H1 (cell line): ENCODE measurements around the gene EFCAB6. TPM values are rescaled to one million over a fixed set of nuclear protein-coding genes. Genes with fewer than 3 reads are reported as not detected.

Experiments
- ASH2L ChIP-seq: fragments of 200-600, 300-600 bp; sonication (generic); IDR thresholded peaks from one replicate; pipeline ENCODE4 v1.7.1; 2017; ENCODE audit warnings: low read length
- BCL11A ChIP-seq, 2 experiments: IDR thresholded peaks; one replicate each; pipeline ENCODE4 v1.6.1; 2011; ENCODE audit warnings: low read depth in 2 of 2, low read length in 2 of 2, mild to moderate bottlenecking in 2 of 2
- CTBP2 ChIP-seq: IDR thresholded peaks from 2 replicates; pipeline ENCODE4 v1.7.0; 2011; ENCODE audit warnings: borderline replicate concordance, mild to moderate bottlenecking, moderate library complexity, mixed read lengths, low read length; ENCODE audit not compliant: insufficient read depth, insufficient read length
- EGR1 ChIP-seq: IDR thresholded peaks from 2 replicates; pipeline ENCODE4 v1.6.1; 2011; ENCODE audit warnings: low read depth, low read length, borderline replicate concordance
- EP300 ChIP-seq, 2 experiments: IDR thresholded peaks; 1 replicate in 1 of 2; 2 replicates in 1 of 2; pipeline ENCODE4 v1.6.1; 2011 to 2012; ENCODE audit warnings: low read depth in 2 of 2, low read length in 2 of 2, mild to moderate bottlenecking in 2 of 2, borderline replicate concordance in 1 of 2, inconsistent platforms in 1 of 2, moderate library complexity in 1 of 2
- TAF1 ChIP-seq: IDR thresholded peaks from 2 replicates; pipeline ENCODE4 v1.6.1; 2011; ENCODE audit warnings: mild to moderate bottlenecking, low read depth, low read length
- TEAD4 ChIP-seq: IDR thresholded peaks from 2 replicates; pipeline ENCODE4 v1.6.1; 2012; ENCODE audit warnings: low read depth, low read length, inconsistent platforms, mixed read lengths
- ZNF274 ChIP-seq: IDR thresholded peaks from 2 replicates; pipeline ENCODE4 v1.7.0; 2012; ENCODE audit warnings: low read length, borderline replicate concordance; ENCODE audit errors: extremely low read depth
- polyA plus RNA-seq, 7 experiments: library from polyadenylated mRNA; depleted of rRNA in 3 of 7; stranded (reverse) in 5 of 7; unstranded in 2 of 7; fragments of >200 nt in 5 of 7; fragments of 200-250 nt in 2 of 7; gene quantifications; 1 replicate in 5 of 7; 2 replicates in 1 of 7; 4 replicates in 1 of 7; pipeline versions ENCODE4 v1.2.1 to v1.2.3, GENCODE V29; 2011 to 2013; ENCODE audit warnings: missing spikeins in 2 of 7, mixed read lengths in 2 of 7
- total RNA-seq: library from RNA; stranded (reverse); fragmentation: NEBNext Ultra II Directional; extraction: Animal tissue kit (Norgen Biotek cat#: 25700); gene quantifications from 2 replicates; pipeline ENCODE4 v1.2.1, GENCODE V29; 2021
- TF ChIP-seq, protein P1 (sequence below): IDR thresholded peaks from 2 replicates; pipeline ENCODE4 v1.6.1; 2012; ENCODE audit warnings: low read length, inconsistent platforms

EFCAB6 gene
- total and polyA plus RNA-seq, 2 of the 8 experiments (the other 6 are each of a cell fraction or from before 2014, with no cell fraction given), result 0.32 to 1.7 TPM

- no peak for TF ChIP-seq ZNF274
- no peak for TF ChIP-seq EGR1
- no peak for TF ChIP-seq TAF1
- no peak for TF ChIP-seq CTBP2
- TF ChIP-seq, protein P1, sequence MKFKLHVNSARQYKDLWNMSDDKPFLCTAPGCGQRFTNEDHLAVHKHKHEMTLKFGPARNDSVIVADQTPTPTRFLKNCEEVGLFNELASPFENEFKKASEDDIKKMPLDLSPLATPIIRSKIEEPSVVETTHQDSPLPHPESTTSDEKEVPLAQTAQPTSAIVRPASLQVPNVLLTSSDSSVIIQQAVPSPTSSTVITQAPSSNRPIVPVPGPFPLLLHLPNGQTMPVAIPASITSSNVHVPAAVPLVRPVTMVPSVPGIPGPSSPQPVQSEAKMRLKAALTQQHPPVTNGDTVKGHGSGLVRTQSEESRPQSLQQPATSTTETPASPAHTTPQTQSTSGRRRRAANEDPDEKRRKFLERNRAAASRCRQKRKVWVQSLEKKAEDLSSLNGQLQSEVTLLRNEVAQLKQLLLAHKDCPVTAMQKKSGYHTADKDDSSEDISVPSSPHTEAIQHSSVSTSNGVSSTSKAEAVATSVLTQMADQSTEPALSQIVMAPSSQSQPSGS, result no peak
- no peak for TF ChIP-seq EP300 (IDR thresholded peaks at IDR 0.05; ENCODE audit: borderline replicate concordance in 1 of 2, low read depth in 2 of 2, low read length in 2 of 2)
- TF ChIP-seq TEAD4, result no peak
- no peak for TF ChIP-seq ASH2L
- TF ChIP-seq BCL11A (IDR thresholded peaks at IDR 0.05; ENCODE audit: low read depth in 2 of 2, low read length in 2 of 2), result no peak
Observed at GRCh38 chr22:43731988-43732387, 80.1 kb downstream of the EFCAB6 start (continued).
